Measurements from ENCODE around the gene KRT84.
"Not testable (repeated sequence)": the region's sequence is repeated elsewhere in the genome, so short reads cannot be mapped to it uniquely, and the experiment has no call there.

KRT84 gene

DNA sequence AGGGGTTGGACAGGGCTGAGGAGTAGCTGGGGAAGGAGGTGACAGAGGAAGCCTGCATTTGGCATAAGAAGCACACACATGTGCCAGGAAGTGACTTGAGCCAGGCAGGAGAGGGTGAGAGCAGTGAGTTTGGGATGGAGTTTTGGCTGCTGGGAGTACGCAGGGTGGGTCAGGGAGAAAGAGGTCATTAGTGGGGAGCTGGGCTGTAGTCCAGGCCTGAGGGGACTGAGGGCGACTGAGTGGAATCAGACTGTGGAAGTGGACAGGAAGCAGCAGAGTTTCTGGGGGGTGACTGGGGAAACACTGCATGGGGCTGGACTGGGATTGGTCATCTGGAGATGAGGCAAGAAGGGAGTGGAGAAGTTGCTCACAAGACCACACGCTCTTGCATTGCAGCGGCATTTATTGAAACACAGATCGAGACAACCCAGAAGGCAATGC is 25.8 kb downstream of the KRT84 start:
- DNase-seq = no peak

DNA sequence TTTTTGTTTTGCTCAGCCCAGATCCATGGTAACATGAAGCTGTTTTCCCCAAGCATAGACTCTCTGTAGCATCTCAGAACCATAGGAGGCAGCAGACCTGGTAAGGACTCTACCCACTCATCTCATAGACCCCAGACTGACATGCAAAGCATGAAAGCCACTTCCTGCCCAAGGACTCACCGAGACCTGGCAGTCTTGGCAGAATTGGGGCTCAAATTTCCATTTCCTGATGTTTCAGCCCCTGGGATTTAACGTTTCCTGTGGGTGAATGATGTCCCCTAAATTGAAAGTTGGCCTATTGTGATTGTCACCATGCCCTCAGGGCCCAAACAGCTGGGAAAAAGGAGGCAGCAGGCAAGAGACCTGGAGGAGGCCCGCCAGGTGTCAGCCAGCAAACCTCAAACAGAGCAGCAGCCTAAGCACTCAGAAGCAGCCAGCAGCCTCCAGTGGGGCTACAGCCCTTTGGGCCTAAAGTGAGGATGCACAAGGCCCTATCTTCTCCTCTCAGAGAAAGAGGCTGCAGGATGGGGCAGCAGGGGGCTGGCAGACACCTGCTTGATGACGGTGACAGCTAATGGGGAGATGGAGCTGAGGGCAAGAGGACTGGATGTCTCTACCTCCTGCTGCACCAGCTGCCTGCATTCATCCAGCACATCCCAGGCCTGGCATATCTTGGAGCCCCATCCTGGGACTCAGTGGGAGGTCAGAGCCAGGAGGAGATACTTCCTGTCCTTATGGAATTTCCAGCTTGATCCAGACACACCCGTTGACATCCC is 26.7 kb downstream of the KRT84 start:
- no peak for DNase-seq

DNA sequence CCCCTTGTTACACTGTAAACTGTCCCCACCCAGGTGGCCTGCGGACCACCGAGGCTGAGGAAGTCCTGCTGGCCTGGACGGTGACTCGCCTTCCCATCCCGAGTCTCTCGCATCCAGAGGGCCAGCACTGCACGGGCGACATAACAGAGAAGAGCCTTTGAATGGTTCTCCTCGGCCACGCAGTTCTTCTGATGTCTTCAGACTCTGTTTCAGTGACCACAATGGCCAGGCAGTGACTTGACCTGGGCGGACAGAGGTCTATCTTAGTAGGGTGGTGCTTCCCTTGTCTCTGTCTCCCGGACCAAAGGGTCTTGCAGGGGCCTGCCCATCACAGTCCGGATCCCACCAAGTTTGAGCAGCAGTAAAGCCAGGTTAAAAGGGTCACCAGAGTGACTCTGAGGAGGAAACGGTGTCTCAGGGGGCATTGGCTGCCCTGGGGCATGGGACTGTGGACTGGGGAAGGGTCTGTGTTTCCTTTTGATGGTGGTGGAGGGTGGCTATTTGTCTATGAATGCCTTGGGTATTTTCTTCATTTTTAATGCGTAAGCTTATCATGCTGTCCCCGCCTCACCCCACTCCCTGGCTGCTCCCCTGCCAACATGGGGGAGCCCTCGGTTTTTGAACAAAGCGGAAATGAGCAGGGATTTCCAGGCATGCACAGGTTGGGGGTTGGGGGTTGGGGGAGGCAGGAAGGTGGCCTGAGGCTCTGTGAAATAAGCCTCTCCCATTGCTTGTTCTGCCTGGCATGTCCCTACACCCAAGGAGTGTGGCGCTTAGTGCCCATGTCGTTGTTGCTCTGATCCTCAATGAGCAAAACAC is 28.5 kb downstream of the KRT84 start:
- no peak for DNase-seq

DNA sequence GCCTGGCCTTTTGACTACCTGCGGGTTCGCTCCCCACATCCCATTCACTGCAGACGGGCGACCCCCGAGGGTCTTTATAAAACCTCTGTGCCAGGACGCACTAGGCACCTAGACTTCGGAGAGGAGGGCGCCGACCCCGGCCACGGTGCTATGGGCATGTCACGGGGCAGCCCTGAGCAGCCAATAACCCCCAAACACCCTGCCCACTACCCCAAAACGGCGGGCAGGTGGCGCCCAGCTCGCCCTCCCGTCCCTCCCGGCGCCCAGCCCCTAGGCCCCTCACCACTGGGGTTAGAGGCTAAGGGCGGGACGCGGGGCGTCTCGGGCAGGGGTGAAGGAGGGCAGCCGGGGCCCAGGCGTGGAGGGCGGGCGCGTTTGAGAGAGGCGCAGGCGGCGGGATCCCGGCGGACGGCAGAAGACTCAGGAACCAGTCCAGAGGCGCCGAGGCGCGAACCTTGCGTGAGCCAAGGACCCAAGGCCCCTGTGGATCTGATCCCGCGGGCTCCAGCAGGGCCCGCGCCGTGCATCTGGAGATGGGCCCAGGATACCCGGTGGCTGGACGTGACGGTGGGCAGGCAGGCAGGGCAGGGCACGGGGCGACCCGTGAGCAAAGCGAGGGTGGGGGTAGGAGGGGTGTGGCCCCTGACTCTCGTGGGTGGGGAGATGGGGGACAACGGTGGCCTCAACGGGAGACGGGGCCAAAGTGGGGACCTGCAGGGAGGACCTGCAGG is 29.3 kb downstream of the KRT84 start:
- DNase-seq = no peak

DNA sequence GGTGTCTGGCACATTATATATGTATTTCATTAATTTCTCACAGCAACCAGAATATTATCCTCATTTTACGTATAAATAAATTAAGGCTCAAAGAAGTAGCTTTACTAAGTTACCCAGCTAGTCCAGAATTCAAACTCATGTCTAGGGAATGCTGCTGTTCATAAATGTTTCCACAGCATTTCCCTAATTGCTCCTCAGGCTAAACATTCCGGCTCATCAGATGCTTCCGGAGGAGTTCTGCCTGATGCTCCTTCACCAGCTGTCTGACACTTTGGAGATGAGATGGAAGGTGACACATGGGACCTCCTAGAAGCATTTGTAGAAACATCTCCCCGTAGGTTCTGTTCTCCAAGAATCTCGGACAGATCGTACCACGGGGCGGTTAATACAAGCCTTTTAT is 30.3 kb downstream of the KRT84 start:
- no peak for DNase-seq

DNA sequence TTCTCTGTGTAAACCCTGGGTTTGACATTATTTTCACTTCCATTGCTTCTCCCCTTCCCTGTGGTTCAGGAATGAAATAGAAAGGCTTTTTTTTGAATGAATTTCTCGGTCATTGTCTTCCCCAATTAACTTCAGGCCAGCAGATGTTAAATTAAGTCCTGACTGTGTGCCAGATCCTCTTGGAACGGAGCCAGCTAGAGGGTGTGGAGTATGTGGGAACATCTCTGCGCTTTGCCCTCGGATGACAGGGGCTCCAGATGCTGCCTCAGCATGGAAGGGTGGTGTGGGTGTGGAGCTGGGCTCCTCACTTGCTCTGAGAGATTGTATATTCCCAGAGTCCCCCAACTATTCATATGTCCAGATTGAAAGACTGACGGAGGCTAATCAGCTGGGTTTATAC is 31.3 kb downstream of the KRT84 start:
- no peak for DNase-seq

DNA sequence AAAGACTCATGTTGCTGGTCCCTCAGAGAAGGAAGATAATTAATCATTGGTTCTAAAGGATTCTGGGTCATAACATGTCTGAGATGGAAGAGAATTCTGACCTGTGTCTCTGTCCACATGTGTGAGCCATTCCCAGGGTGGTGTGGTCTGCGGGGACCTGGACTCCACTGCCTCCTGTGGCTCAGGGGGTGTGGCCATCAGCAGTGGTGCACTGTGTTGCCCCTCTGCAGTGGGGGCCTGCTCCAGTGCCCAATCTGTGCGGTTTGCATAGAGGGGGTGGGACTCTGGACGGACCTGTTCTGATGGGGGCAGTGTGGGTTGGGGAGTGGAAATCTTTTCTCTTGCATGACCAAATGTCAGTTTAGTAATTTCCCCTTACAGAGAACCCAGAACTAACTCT is 31.7 kb downstream of the KRT84 start:
- no peak for DNase-seq

DNA sequence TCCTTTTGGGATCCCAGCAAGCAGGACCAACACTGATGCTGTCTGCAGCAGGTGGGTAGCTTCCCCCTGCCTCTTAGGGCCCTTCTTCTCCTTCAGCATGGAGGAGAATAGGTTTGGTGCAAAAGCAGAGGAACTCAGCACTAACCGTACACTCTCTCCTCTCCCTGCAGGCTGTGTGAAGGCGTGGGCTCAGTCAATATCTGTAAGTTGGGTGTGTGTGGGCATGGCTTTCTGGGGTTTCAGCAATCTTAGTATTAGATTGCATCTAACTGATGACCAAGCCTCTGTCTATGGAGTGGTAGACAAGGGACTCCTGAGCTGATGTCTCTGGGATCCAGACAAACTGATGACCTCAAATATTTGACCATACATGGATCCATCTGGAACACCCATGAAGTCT is 32.5 kb downstream of the KRT84 start:
- DNase-seq = no peak

DNA sequence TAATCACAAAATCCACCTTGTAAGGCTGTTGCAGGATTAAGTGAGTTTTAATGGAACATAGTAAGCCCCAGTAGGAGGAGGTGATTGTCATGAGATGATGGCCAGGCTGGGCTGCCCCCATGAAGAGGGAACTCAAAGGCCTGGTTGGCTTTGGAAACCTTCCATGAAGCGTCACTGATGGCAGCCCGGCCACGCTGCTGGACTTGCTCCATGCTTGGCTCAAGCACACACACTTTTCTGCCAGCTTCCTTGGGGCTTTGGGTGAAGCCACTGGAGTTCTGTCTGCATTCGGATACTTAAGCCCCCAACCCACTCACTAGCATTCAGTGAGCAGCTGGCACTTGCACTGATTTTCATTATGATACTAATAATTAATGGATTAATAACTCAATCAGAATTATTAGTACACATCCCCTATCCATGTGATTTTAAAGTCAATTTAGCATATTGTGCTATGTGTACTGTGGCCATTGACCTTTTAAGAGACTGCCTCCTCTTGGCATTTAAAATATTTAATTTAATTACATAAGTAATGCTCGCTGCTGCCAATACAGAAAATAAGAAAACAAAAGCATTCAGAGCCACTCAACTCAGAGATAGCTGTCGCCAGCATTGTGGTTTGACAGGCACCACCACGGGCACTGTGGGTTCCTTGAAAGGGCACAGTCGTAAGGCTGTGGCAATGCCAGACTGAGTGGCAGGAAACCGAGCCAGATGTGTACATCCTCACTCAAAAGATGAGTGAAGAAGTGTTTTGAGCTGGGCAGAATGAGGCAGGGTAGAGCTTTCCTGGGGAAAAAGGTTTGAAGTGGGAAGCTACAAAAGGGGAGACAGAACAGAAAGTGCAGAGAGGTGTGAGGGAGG is 34.0 kb downstream of the KRT84 start:
- peak; percentile 34 for DNase-seq

DNA sequence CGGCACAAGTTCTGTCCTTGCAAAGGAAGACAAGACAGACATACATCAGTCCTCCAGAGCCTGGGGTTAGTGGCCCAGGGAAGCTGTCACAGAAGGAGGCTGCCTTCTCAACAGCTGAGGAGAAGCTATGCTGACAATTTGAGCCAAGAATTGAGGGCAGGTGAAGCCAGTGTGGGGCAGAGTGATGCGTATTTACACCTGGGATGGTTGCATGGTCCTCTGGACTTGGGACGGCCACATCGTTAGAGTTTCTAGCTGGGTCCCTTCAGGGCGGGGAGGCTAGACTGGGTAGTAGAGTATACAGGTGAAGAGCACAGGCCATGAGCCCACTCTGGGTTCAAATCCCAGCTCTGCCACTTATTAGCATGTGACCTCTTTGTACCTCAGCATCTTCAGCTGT is 34.7 kb downstream of the KRT84 start:
- no peak for DNase-seq

DNA sequence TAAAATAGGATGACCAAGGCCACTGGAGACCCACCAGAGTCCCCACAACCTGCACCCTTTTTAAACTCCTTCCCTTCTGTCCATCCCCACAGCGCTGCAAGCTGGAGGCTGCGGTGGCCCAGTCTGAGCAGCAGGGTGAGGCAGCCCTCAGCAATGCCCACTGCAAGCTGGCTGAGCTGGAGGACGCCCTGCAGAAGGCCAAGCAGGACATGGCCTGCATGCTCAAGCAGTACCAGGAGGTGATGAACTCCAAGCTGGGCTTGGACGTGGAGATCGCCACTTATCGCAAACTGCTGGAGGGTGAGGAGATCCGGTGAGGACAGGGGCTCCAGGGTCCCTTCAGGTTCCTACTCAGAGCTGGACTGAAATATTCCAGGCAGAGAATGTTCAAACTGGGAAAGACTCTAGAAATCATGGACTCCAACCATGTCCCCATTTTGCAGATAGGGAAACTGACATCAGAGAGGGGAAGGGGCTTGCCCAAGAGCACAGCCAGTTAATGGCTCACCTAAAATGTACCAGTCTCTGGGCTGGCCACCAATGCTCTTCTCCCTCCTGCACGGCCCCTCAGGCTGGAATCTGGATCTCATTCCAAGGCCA is 35.3 kb downstream of the KRT84 start:
- DNase-seq = no peak

DNA sequence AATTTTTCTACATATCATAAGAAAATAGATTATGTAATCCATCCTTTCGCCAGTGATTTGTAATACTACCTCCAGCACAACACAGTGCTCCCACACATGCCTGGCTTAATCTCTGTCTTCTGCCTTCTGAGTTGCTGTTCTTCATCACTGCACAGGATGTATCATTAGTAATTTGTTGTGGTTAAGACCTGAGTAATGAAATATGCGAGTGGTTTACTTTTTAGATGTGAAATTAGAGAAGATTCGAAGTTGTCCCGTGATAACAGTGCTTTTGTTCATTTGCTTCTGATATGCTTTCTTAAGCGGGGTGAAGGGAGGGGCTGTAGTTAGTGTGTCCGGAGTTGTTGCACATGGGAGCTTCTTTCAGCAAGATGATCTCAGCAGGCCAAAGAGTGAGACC is 36.3 kb downstream of the KRT84 start:
- no peak for DNase-seq

DNA sequence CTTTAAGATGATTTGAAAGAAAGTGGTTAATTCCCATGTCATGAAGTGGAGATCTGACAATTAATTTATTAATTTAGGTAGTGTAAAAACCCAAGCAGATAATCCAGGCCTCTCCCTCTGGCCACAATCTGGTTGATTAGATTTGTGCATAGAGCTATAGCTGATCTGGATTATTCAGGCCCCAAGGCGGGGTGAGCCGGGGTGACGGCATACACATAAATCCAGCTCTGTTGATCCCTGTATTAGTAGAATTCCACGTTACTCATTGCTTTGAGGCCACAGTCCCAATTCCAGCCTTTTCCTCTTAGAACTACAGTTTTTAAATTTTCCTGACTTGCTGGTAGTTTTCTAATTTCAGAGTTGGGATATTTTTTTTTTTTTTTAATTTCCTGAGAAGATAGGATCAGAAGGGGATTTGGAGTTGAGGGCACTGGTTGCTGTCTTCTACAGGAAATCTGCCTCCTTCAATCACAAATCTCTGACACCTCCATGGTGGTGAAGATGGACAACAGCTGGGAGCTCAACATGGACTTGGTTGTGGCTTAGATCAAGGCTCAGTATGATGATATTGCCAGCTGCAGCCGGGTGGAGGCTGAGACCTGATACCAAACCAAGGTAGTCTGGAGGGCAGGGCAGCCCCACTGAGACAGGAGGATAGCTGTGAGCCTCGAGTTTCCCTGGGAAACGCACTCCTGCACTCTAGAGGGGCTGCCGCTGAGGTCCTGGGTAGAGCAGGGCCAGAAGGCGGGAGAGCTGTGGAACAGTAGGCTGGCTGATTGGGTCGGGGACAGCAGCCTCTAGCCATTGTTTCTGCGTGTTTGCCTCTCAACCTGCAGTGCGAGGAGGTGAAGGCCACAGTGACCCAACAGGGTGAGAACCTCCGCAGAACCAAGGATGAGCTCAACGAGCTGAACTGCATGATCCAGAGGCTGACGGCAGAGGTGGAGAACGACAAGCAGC is 37.6 kb downstream of the KRT84 start:
- no peak for DNase-seq

DNA sequence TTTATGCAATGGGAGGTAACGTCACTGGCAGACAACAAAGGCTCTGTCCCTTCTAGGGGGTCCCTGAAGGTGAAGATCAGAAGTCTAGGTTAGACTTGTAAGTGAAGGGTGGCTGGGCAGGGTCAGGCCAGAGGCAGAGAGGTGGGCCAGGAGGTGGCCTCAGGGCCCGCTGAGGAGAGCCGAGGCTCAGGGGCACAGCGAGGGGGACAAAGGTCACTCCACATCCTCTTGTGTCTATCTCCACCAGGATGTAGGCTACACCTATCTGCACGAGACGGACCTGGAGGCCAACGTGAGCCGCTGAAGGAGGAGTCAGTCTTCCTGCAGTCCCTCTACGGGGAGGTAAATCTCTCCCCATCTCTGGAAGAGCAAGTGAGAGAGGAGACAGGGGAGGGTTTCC is 38.4 kb downstream of the KRT84 start:
- DNase-seq = no peak

DNA sequence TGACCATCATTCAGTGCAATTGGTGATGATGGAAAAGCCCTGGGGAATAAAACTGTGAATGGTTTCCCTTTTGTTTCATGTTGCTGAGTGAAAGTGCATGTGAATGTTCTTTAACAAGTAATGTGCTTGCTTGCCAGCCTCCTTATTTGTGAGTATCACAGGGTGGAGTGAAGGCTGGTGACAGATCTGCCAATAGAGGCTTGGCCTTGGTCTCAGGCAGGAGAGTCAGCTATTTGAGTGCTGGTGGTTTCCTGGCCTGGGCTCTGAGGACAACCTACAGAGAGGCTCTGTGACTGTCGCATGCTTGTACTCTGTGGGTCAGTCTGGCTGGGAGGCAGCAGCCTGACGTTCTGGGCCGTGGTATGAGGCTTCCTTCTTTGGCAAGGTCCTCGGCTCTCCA is 38.9 kb downstream of the KRT84 start:
- no peak for DNase-seq

DNA sequence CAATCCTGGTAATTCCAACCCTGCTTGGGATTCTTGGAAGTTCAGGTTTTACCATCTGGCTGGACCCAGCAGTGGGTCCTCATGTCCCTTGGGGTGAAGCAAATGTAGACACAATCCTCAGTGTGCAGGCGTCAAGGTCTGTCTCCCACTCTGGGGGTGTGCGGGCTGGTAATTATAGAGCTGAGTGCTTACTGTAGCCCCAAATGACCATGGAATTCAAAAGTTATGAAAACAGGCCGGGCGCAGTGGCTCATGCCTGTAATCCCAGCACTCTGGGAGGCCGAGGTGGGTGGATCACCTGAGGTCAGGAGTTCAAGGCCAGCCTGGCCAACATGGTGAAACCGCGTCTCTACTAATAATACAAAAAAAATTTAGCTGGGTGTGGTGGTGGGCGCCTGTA is 40.4 kb downstream of the KRT84 start:
- not testable (repeated sequence) for DNase-seq

DNA sequence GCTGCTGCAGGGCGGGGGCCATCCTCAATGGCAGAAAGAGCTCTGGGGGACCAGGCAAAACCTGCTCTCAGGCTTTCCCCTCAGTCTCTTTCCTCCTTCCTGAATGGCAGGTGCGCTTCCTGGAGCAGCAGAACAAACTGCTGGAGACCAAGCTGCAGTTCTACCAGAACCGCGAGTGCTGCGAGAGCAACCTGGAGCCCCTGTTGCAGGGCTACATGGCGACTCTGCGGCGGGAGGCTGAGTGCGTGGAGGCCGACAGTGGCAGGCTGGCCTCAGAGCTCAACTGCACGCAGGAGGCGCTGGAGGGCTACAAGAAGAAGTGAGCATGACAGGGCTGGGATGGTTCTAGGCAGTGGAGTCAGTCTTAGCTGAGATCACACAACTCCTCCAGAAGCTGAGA is 41.3 kb downstream of the KRT84 start:
- no peak for DNase-seq

DNA sequence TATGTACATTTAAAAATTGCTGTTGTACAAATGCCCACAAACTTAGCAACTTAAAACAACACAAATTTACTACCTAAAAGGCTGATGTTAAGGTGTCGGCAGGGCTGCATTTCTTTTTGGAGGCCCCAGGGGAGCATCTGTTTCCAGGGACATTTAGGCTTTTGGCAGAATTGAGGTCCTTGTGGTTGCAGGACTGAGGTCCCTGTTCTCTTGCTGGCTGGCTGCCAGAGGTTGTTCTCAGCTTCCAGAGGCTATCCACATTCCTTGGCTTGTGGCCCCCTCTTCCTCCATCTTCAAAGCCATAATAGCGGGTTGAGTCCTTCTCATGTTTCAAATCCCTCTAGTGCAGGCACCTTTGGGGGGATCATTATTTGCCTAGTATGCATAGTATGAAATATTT is 41.9 kb downstream of the KRT84 start:
- DNase-seq = no peak

DNA sequence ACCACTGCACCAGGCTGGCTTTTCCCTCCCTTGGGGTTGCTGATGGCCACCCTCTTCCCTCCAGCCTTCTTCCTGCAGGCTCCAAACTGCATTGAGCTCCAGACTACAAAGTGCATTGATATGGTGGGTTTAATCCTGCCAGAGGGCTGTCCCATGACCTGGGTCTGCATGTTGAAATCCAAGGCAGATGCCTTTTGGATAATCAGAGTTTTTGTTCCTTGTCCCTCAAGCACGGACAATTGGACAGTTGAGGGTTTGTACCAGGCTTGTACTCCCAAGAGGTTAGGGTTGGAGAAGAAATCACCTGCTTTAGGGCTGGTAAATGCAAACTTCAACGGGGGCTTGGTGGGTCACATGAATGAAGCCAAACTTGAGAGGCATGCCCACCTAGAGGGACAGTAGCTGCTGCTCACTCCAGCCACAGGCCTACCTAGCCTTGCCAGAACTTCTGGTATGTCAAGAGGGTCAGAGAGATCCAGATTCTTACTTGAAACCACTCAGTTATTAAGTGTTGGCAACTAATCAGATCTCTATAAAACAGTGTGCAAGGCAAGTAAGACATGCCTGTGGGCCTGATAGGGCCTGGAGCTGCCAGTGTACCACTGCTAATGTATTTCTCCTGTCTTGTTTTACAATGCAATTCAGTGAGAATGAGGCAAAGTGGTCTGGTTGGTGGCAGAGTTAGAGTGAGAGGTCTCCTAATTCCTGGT is 42.5 kb downstream of the KRT84 start:
- no peak for DNase-seq

DNA sequence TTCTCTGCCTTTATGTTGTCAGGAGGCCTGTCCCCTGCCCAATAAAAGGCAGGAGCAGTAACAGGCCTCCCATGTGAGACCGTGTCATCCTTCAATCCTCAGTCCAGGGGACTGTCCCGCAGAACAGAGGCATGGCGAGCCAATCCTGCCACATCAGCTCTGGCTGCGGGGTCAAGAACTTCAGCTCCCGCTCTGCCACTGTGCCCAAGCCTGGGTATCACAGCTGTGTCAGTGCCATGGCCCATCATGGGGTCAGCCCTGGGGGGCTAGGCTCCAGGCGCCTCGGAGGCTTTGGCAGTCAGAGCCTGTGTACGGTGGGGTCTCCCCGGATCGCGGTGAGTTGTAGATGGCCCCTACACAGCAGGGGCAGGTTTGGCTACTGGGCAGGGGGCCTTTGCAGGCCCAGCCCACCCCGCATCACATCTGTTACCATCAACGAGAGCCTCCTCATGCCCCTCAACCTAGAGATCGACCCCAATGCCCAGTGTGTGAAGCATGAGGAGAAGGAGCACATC is 44.3 kb downstream of the KRT84 start:
- no peak for DNase-seq
